Karpas-422 (cell line): ENCODE results near the gene HOXD12. TPM values are rescaled to one million over a fixed set of nuclear protein-coding genes. Genes with fewer than 3 reads are reported as not detected.

ENCODE experiments used
- DNase-seq: peaks from one replicate; pipeline ENCODE4 v3.0.0-alpha.2; 2015
- H2AFZ ChIP-seq: fragments of 200-600 bp; sonication (generic); 2 replicates; pipeline ENCODE4 v1.6.1; 2014; ENCODE audit warnings: antibody characterized with exemption, low read length, mixed read lengths
- H3K27ac ChIP-seq: fragments of 200-600 bp; sonication (generic); 2 replicates; pipeline ENCODE4 v1.5.1; 2014; ENCODE audit warnings: mild to moderate bottlenecking, low read length, moderate library complexity
- H3K27me3 ChIP-seq: fragments of 200-600 bp; sonication (generic); 2 replicates; pipeline ENCODE4 v1.6.1; 2014; ENCODE audit warnings: low read length, mixed read lengths
- H3K36me3 ChIP-seq: fragments of 200-600 bp; sonication (generic); 2 replicates; pipeline ENCODE4 v1.6.1; 2014; ENCODE audit warnings: low read length, mixed read lengths; ENCODE audit not compliant: insufficient read depth
- H3K4me1 ChIP-seq: fragments of 200-600 bp; sonication (generic); 2 replicates; pipeline ENCODE4 v1.6.1; 2014; ENCODE audit warnings: mild to moderate bottlenecking, low read length, mixed read lengths
- H3K4me2 ChIP-seq: fragments of 200-600 bp; sonication (generic); 2 replicates; pipeline ENCODE4 v1.6.1; 2014; ENCODE audit warnings: low read length, low read depth, mild to moderate bottlenecking; ENCODE audit not compliant: poor library complexity, severe bottlenecking
- H3K4me3 ChIP-seq: fragments of 200-600 bp; sonication (generic); 2 replicates; pipeline ENCODE4 v1.5.1; 2014; ENCODE audit warnings: mild to moderate bottlenecking, antibody characterized with exemption, low read length, mixed read lengths
- H3K79me2 ChIP-seq: fragments of 200-600 bp; sonication (generic); 2 replicates; pipeline ENCODE4 v1.6.1; 2014; ENCODE audit warnings: mild to moderate bottlenecking, low read length, mixed read lengths
- H3K9ac ChIP-seq: fragments of 200-600 bp; sonication (generic); 2 replicates; pipeline ENCODE4 v1.6.0; 2014; ENCODE audit warnings: low read length
- H3K9me2 ChIP-seq: fragments of 200-600 bp; sonication (generic), shearing (Covaris generic); replicated peaks from 2 replicates; pipeline ENCODE4 v1.6.0; 2014; ENCODE audit warnings: mild to moderate bottlenecking, low read length, moderate library complexity; ENCODE audit not compliant: insufficient read depth
- H3K9me3 ChIP-seq: fragments of 300-700, 200-600 bp; sonication (generic); 2 replicates; pipeline ENCODE4 v1.6.1; 2014; ENCODE audit warnings: low read length, mixed read lengths
- H4K20me1 ChIP-seq: fragments of 200-600 bp; sonication (generic); 2 replicates; pipeline ENCODE4 v1.6.1; 2014; ENCODE audit warnings: mild to moderate bottlenecking, antibody characterized with exemption, low read length, low read depth; ENCODE audit not compliant: insufficient read depth
- total RNA-seq: library from RNA; depleted of rRNA; stranded (reverse); fragments of >200 nt; shearing (Covaris generic); gene quantifications from 2 replicates; pipeline ENCODE4 v1.2.3, GENCODE V29; 2014; ENCODE audit warnings: low replicate concordance

The HOXD12 gene
- total RNA-seq, 1 experiment from 2014 or later: 1.0 TPM

DNA sequence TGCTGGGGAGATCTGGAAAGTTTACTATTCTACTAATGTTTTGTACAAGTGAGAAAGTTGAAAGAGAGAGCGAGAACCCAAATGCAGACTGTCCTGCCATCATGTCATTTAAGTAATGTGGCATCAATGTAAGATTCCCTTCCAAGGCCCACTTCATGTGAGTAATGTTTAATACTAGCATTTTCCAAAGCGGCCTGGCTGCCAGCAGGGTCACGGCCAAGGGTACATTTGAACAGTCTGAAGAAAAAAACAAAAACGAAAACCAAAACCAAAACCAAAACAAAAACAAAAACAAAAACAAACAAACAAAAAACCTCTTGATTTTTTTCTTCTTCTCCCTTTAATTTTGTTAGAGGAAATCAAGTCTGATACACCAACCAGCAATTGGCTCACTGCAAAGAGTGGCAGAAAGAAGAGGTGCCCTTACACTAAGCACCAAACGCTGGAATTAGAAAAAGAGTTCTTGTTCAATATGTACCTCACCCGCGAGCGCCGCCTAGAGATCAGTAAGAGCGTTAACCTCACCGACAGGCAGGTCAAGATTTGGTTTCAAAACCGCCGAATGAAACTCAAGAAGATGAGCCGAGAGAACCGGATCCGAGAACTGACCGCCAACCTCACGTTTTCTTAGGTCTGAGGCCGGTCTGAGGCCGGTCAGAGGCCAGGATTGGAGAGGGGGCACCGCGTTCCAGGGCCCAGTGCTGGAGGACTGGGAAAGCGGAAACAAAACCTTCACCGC is 19.2 kb downstream of the HOXD12 start:
- Histone ChIP-seq H3K79me2 (no peaks in the 10 kb centered on the region), H3K4me1 (no peaks in the 10 kb centered on the region), H3K9me2 (no peaks in the 10 kb centered on the region), H4K20me1 (no peaks in the 10 kb centered on the region), H3K27ac (no peak overlapping the region), H3K4me2 (peak overlapping the region; percentile 44), H2AFZ (no peak overlapping the region), H3K27me3 (no peaks in the 10 kb centered on the region), H3K9me3 (no peaks in the 10 kb centered on the region), H3K9ac (0 out of 2 replicates have a peak overlapping the region, but pooled peaks have one; percentile 27), H3K36me3 (no peaks in the 10 kb centered on the region), H3K4me3 (peak overlapping the region; percentile 40; the same call in 1 of the 2 replicates)
- peak; percentile 79 for DNase-seq

DNA sequence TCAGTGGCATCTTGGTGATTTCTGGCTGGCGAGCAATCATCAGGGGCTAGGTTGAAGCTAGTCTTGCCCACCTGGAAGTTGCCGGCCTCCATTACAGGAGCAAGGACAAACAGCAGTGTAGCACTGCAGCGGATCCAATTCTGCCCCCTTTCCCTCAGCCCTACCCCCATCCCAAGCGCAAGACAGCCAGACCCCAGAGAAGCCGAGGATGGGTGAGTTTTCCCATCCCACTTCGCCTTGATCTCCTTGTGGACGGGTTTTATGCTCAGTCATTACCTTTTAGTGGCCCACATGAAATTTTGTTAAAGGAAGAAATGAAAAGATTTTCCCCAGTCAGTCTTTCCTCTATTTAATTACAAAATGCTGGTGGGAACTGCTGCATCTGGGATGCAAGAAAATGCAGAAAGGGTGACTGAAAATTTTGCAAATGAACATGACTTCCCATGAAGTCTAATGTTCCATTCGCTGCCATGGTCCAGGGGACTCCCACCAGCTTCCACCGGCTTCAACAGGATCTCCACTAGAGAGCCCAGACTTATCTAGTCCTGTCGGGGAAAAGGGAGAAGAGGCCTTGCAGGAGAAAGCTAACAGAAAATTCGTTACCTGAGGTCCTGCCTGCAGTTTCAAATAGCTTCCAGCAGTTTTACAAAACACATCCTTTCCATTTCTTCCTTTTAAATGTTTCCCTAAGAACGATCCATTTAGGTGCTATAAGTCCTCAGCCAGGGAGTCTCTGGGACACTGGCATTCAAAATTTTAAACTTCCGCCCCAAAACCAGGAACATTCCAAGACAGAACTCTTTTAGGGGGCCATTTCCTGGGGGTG is 21.0 kb downstream of the HOXD12 start:
- H3K9ac ChIP-seq: no peak overlapping the region
- H3K4me1 ChIP-seq: no peaks in the 10 kb centered on the region
- no peaks in the 10 kb centered on the region for H3K9me3 ChIP-seq

DNA sequence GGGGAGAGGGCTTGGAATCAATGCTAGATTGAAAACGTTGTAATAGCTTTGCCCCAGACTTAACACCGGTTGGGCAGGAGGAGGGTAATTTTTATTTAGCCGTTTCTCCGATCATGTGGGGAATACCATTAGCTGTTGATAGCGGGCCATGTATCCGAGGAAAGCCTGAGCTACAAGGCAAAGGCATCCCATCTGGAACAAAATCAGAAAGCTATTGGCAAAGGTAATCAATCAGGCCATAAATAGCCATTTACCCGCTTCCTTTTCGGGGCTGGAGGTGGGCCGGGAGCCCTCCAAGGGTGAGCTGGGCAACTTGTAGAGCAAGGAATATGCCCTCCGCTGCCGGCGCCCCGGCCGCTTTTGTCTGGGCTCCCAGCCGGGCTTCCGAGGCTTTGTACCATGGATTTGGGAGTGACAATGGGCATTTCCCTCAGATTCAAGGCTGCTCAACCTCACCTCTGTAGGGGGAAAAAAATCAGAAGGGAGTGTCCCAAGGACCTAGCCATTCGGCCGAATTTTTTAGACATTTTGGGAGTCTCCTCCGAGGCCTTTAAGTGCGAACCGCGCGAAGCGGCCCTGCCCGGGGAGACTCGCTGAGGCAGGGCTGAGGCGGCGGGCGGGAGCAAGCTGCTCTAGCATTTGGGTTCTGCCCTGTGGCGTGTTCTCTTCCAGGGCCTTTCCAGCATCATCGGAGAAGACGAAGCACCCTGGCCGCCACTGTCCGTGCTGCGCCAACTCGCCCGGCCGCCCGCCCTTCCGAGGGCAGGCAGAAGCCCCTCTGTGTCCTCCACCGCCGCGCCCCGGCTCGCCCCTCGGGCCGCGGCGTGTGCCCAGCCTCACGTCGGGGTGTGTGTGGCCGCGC is 21.8 kb downstream of the HOXD12 start:
- no peak overlapping the region for H3K4me3 ChIP-seq
- no peaks in the 10 kb centered on the region for H3K9me3 ChIP-seq
- no peaks in the 10 kb centered on the region for H3K9me2 ChIP-seq
- H3K4me2 ChIP-seq: no peak overlapping the region
- no peaks in the 10 kb centered on the region for H3K36me3 ChIP-seq
- H4K20me1 ChIP-seq: no peaks in the 10 kb centered on the region
- no peak for DNase-seq
- no peak overlapping the region for H2AFZ ChIP-seq
- H3K79me2 ChIP-seq: no peaks in the 10 kb centered on the region
- H3K4me1 ChIP-seq: no peaks in the 10 kb centered on the region
- H3K9ac ChIP-seq: no peak overlapping the region
- H3K27me3 ChIP-seq: no peaks in the 10 kb centered on the region
- H3K27ac ChIP-seq: no peak overlapping the region

More for the DNA sequence above, 21.0 kb downstream of the HOXD12 start:
- no peaks in the 10 kb centered on the region for H4K20me1 ChIP-seq
- no peaks in the 10 kb centered on the region for H3K27me3 ChIP-seq
- no peak for DNase-seq
- no peaks in the 10 kb centered on the region for H3K79me2 ChIP-seq
- H2AFZ ChIP-seq: no peak overlapping the region
- H3K9me2 ChIP-seq: no peaks in the 10 kb centered on the region
- no peaks in the 10 kb centered on the region for H3K36me3 ChIP-seq
- H3K4me2 ChIP-seq: no peak overlapping the region
- H3K4me3 ChIP-seq: no peak overlapping the region
- no peak overlapping the region for H3K27ac ChIP-seq

DNA sequence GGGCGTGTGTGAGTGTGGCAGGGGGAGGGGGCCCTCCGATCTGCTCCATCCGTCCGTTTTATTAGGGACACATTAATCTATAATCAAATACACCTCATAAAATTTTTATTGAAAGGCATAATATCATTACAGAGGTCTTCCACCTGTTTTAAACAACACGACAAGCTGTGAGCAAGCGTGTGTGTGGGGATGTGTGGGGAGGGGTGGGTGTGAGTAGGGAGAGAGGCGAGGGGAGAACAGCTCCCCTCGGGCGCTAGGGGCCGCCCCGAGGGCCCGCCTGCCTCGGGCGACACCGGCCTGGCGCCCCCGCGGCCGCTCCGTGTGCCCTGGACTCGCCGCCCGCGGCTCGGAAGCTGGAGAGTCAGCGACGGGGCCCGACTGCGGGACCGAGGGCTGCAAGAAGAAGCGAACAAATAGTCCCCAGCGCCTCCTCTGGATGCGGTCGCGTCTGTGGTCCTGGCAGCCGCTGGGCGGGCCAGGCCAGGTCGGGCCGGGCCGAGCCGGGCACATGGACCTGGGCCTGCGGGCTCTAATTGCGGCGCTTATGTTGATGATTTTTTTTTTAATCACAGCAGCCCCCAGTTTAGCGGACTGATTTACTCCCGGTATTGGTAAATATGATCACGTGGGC is 22.6 kb downstream of the HOXD12 start:
- H4K20me1 ChIP-seq: no peaks in the 10 kb centered on the region
- DNase-seq: no peak
- no peak overlapping the region for H3K4me3 ChIP-seq
- H3K79me2 ChIP-seq: no peaks in the 10 kb centered on the region
- peaks cover under 1% of the 10 kb centered on the region; the same call in 1 of the 2 replicates for H3K4me1 ChIP-seq
- no peak overlapping the region for H2AFZ ChIP-seq
- no peak overlapping the region for H3K9ac ChIP-seq
- H3K4me2 ChIP-seq: no peak overlapping the region
- H3K9me2 ChIP-seq: no peaks in the 10 kb centered on the region
- H3K27me3 ChIP-seq: no peaks in the 10 kb centered on the region
- H3K27ac ChIP-seq: no peak overlapping the region
- no peaks in the 10 kb centered on the region for H3K36me3 ChIP-seq
- no peaks in the 10 kb centered on the region for H3K9me3 ChIP-seq

DNA sequence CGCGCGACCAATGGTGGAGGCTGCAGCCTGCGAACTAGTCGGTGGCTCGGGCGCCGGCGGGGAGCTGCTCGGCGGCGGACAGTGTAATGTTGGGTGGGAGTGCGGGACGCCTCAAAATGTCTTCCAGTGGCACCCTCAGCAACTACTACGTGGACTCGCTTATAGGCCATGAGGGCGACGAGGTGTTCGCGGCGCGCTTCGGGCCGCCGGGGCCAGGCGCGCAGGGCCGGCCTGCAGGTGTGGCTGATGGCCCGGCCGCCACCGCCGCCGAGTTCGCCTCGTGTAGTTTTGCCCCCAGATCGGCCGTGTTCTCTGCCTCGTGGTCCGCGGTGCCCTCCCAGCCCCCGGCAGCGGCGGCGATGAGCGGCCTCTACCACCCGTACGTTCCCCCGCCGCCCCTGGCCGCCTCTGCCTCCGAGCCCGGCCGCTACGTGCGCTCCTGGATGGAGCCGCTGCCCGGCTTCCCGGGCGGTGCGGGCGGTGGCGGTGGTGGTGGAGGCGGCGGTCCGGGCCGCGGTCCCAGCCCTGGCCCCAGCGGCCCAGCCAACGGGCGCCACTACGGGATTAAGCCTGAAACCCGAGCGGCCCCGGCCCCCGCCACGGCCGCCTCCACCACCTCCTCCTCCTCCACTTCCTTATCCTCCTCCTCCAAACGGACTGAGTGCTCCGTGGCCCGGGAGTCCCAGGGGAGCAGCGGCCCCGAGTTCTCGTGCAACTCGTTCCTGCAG is 23.3 kb downstream of the HOXD12 start, which contains the start of gene HOXD9:
Gene HOXD9, plus strand, starts transcription at position 37 of the 728 bp plus-strand sequence. Its CDS starts 50 bp downstream, at position 87.
- H3K79me2 ChIP-seq: no peaks in the 10 kb centered on the region
- H3K9me2 ChIP-seq: no peaks in the 10 kb centered on the region
- no peak within 1 kb of the TSS for H3K9ac ChIP-seq
- no peak within 1 kb of the TSS for H2AFZ ChIP-seq
- no peaks in the 10 kb centered on the region for H3K36me3 ChIP-seq
- DNase-seq: no peak
- peaks cover 3% of the 10 kb centered on the region; the same call in 1 of the 2 replicates for H3K4me1 ChIP-seq
- H3K4me2 ChIP-seq: no peak within 1 kb of the TSS
- no peak within 1 kb of the TSS for H3K27ac ChIP-seq
- H3K27me3 ChIP-seq: no peaks in the 10 kb centered on the region
- H3K4me3 ChIP-seq: no peak within 1 kb of the TSS
- H4K20me1 ChIP-seq: no peaks in the 10 kb centered on the region
- no peaks in the 10 kb centered on the region for H3K9me3 ChIP-seq

DNA sequence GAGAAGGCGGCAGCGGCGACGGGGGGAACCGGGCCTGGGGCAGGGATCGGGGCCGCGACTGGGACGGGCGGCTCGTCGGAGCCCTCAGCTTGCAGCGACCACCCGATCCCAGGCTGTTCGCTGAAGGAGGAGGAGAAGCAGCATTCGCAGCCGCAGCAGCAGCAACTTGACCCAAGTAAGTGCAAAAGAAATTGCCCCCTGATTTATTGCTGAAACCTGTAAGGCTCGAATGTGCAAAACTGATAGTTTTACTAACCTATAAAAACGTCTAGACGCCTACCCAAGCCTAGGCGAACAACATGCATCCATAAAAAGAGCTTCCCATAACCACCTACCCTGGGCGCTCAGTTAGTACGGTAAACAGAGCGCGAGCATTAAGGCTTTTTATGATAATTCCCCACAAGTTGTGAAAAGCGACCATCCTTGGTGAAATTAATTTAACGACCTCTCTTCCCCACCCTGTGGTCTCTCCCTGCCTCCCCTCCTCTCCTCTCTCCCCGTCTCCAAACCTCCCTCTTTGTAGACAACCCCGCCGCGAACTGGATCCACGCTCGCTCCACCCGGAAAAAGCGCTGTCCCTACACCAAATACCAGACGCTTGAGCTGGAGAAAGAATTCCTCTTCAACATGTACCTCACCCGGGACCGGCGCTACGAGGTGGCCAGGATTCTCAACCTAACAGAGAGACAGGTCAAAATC is 24.0 kb downstream of the HOXD12 start:
- no peaks in the 10 kb centered on the region for H4K20me1 ChIP-seq
- H3K4me3 ChIP-seq: no peak overlapping the region
- H3K4me1 ChIP-seq: peaks cover 3% of the 10 kb centered on the region; the same call in 1 of the 2 replicates
- H2AFZ ChIP-seq: no peak overlapping the region
- DNase-seq: no peak
- H3K27ac ChIP-seq: no peak overlapping the region
- no peaks in the 10 kb centered on the region for H3K79me2 ChIP-seq
- no peaks in the 10 kb centered on the region for H3K9me3 ChIP-seq
- no peaks in the 10 kb centered on the region for H3K9me2 ChIP-seq
- H3K4me2 ChIP-seq: no peak overlapping the region
- no peak overlapping the region for H3K9ac ChIP-seq
- no peaks in the 10 kb centered on the region for H3K36me3 ChIP-seq
- no peaks in the 10 kb centered on the region for H3K27me3 ChIP-seq
